HepG2 (cell line): ENCODE results near the gene TMEM220. TPM values are rescaled to one million over a fixed set of nuclear protein-coding genes. Genes with fewer than 3 reads are reported as not detected.

Experiments used
- HNF4A ChIP-seq: sonication (generic); formaldehyde crosslinking; IDR thresholded peaks from 2 replicates; pipeline ENCODE4 v1.4.0; 2020; ENCODE audit warnings: missing genetic modification reagents
- KLF13 ChIP-seq: sonication (generic); formaldehyde crosslinking; IDR thresholded peaks from 2 replicates; pipeline ENCODE4 v1.4.0; 2020; ENCODE audit warnings: mild to moderate bottlenecking, missing genetic modification reagents
- NFKBIZ ChIP-seq: IDR thresholded peaks from 2 replicates; pipeline ENCODE4 v1.6.1; 2018; ENCODE audit warnings: missing genetic modification reagents, missing compliant biosample characterization
- POLR2AphosphoS2 ChIP-seq: IDR thresholded peaks from 2 replicates; pipeline ENCODE4 v1.6.1; 2011; ENCODE audit warnings: low read depth, low read length, improper control_type of control experiment
- SP4 ChIP-seq: sonication (generic); formaldehyde crosslinking; IDR thresholded peaks from 2 replicates; pipeline ENCODE4 v1.8.1; 2023; ENCODE audit warnings: mild to moderate bottlenecking, missing genetic modification reagents
- ZFP91 ChIP-seq: sonication (generic); formaldehyde crosslinking; IDR thresholded peaks from 2 replicates; pipeline ENCODE4 v1.9.0; 2022; ENCODE audit warnings: missing genetic modification reagents, mild to moderate bottlenecking, borderline replicate concordance
- ZNF143 ChIP-seq: sonication (generic); formaldehyde crosslinking; IDR thresholded peaks from 2 replicates; pipeline ENCODE4 v1.4.0; 2020; ENCODE audit warnings: missing genetic modification reagents
- ZNF550 ChIP-seq: sonication (generic); formaldehyde crosslinking; IDR thresholded peaks from 2 replicates; pipeline ENCODE4 v1.4.0; 2020; ENCODE audit warnings: mild to moderate bottlenecking, missing genetic modification reagents, borderline replicate concordance
- ZSCAN12 ChIP-seq: sonication (generic); formaldehyde crosslinking; IDR thresholded peaks from 2 replicates; pipeline ENCODE4 v1.9.0; 2021; ENCODE audit warnings: mild to moderate bottlenecking, missing genetic modification reagents
- ZSCAN22 ChIP-seq: sonication (generic); formaldehyde crosslinking; IDR thresholded peaks from 2 replicates; pipeline ENCODE4 v1.4.0; 2020; ENCODE audit warnings: mild to moderate bottlenecking, missing genetic modification reagents
- polyA plus RNA-seq, 8 experiments: library from polyadenylated mRNA; depleted of rRNA in 3 of 8; stranded (reverse) in 7 of 8; unstranded in 1 of 8; fragments of >200 nt; fragmentation: Illumina TruSeq in 4 of 8; extraction: Trizol in 4 of 8; gene quantifications; 2 replicates each; pipeline versions ENCODE4 v1.2.1 to v1.2.3, GENCODE V29; 2011 to 2016; ENCODE audit warnings: low read depth in 4 of 8, missing spikeins in 1 of 8, mixed read lengths in 1 of 8; ENCODE audit not compliant: insufficient read depth in 1 of 8
- total RNA-seq, 5 experiments: library from RNA; depleted of rRNA; stranded (reverse); fragments of >200 nt; fragmentation: Illumina TruSeq; extraction: Trizol; gene quantifications; 2 replicates each; pipeline ENCODE4 v1.2.3, GENCODE V29; 2016; ENCODE audit warnings: low read depth in 1 of 5
- TF ChIP-seq, protein P1 (sequence below): sonication (generic); formaldehyde crosslinking; IDR thresholded peaks from 2 replicates; pipeline ENCODE4 v1.8.0; 2022; ENCODE audit warnings: missing genetic modification reagents, mild to moderate bottlenecking, moderate library complexity, borderline replicate concordance
- TF ChIP-seq, protein P2 (sequence below): sonication (generic); formaldehyde crosslinking; IDR thresholded peaks from 2 replicates; pipeline ENCODE4 v1.4.0; 2020; ENCODE audit warnings: missing genetic modification reagents, borderline replicate concordance
- TF ChIP-seq, protein P3 (sequence below): sonication (generic); formaldehyde crosslinking; IDR thresholded peaks from 2 replicates; pipeline ENCODE4 v1.4.0; 2020; ENCODE audit warnings: missing genetic modification reagents, mild to moderate bottlenecking, borderline replicate concordance
- TF ChIP-seq, protein P4 (sequence below): sonication (generic); formaldehyde crosslinking; IDR thresholded peaks from 2 replicates; pipeline ENCODE4 v1.8.0; 2022; ENCODE audit warnings: mild to moderate bottlenecking, missing genetic modification reagents; ENCODE audit not compliant: insufficient replicate concordance

Gene TMEM220
- total and polyA plus RNA-seq, 2 of the 13 experiments (the other 11 are each of a cell fraction or from before 2014, with no cell fraction given), result 1.3 to 2.2 TPM

GRCh38 chr17:10729334-10730193 lies at the start of gene TMEM220 (continued):
- TF ChIP-seq, protein P1, sequence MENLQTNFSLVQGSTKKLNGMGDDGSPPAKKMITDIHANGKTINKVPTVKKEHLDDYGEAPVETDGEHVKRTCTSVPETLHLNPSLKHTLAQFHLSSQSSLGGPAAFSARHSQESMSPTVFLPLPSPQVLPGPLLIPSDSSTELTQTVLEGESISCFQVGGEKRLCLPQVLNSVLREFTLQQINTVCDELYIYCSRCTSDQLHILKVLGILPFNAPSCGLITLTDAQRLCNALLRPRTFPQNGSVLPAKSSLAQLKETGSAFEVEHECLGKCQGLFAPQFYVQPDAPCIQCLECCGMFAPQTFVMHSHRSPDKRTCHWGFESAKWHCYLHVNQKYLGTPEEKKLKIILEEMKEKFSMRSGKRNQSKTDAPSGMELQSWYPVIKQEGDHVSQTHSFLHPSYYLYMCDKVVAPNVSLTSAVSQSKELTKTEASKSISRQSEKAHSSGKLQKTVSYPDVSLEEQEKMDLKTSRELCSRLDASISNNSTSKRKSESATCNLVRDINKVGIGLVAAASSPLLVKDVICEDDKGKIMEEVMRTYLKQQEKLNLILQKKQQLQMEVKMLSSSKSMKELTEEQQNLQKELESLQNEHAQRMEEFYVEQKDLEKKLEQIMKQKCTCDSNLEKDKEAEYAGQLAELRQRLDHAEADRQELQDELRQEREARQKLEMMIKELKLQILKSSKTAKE (CRISPR knock-in tag), result no peak
- TF ChIP-seq HNF4A (CRISPR knock-in tag), result peak; percentile 27; the same call in 1 of the 2 replicates
- TF ChIP-seq ZNF143 (CRISPR knock-in tag), result no peak
- no peak for TF ChIP-seq NFKBIZ (CRISPR knock-in tag)
- no peak for TF ChIP-seq POLR2AphosphoS2
- no peak for TF ChIP-seq ZNF550 (CRISPR knock-in tag)
- TF ChIP-seq ZSCAN12 (CRISPR knock-in tag), result no peak
- no peak for TF ChIP-seq KLF13 (CRISPR knock-in tag)
- TF ChIP-seq, protein P2, sequence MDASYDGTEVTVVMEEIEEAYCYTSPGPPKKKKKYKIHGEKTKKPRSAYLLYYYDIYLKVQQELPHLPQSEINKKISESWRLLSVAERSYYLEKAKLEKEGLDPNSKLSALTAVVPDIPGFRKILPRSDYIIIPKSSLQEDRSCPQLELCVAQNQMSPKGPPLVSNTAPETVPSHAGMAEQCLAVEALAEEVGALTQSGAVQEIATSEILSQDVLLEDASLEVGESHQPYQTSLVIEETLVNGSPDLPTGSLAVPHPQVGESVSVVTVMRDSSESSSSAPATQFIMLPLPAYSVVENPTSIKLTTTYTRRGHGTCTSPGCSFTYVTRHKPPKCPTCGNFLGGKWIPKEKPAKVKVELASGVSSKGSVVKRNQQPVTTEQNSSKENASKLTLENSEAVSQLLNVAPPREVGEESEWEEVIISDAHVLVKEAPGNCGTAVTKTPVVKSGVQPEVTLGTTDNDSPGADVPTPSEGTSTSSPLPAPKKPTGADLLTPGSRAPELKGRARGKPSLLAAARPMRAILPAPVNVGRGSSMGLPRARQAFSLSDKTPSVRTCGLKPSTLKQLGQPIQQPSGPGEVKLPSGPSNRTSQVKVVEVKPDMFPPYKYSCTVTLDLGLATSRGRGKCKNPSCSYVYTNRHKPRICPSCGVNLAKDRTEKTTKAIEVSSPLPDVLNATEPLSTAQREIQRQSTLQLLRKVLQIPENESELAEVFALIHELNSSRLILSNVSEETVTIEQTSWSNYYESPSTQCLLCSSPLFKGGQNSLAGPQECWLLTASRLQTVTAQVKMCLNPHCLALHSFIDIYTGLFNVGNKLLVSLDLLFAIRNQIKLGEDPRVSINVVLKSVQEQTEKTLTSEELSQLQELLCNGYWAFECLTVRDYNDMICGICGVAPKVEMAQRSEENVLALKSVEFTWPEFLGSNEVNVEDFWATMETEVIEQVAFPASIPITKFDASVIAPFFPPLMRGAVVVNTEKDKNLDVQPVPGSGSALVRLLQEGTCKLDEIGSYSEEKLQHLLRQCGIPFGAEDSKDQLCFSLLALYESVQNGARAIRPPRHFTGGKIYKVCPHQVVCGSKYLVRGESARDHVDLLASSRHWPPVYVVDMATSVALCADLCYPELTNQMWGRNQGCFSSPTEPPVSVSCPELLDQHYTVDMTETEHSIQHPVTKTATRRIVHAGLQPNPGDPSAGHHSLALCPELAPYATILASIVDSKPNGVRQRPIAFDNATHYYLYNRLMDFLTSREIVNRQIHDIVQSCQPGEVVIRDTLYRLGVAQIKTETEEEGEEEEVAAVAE (CRISPR knock-in tag), result no peak
- peak; percentile 90 for TF ChIP-seq ZFP91 (CRISPR knock-in tag)
- TF ChIP-seq SP4 (CRISPR knock-in tag), result peak; percentile 74
- no peak for TF ChIP-seq ZSCAN22 (CRISPR knock-in tag)
- TF ChIP-seq, protein P3, sequence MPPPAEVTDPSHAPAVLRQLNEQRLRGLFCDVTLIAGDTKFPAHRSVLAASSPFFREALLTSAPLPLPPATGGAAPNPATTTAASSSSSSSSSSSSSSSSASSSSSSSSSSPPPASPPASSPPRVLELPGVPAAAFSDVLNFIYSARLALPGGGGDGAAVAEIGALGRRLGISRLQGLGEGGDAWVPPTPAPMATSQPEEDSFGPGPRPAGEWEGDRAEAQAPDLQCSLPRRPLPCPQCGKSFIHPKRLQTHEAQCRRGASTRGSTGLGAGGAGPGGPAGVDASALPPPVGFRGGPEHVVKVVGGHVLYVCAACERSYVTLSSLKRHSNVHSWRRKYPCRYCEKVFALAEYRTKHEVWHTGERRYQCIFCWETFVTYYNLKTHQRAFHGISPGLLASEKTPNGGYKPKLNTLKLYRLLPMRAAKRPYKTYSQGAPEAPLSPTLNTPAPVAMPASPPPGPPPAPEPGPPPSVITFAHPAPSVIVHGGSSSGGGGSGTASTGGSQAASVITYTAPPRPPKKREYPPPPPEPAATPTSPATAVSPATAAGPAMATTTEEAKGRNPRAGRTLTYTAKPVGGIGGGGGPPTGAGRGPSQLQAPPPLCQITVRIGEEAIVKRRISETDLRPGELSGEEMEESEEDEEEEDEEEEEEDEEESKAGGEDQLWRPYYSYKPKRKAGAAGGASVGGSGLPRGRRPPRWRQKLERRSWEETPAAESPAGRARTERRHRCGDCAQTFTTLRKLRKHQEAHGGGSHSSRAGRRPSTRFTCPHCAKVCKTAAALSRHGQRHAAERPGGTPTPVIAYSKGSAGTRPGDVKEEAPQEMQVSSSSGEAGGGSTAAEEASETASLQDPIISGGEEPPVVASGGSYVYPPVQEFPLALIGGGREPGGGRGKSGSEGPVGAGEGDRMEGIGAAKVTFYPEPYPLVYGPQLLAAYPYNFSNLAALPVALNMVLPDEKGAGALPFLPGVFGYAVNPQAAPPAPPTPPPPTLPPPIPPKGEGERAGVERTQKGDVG, result no peak
- TF ChIP-seq, protein P4, sequence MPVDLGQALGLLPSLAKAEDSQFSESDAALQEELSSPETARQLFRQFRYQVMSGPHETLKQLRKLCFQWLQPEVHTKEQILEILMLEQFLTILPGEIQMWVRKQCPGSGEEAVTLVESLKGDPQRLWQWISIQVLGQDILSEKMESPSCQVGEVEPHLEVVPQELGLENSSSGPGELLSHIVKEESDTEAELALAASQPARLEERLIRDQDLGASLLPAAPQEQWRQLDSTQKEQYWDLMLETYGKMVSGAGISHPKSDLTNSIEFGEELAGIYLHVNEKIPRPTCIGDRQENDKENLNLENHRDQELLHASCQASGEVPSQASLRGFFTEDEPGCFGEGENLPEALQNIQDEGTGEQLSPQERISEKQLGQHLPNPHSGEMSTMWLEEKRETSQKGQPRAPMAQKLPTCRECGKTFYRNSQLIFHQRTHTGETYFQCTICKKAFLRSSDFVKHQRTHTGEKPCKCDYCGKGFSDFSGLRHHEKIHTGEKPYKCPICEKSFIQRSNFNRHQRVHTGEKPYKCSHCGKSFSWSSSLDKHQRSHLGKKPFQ, result no peak
